A549 (cell line): Measurements from ENCODE around the gene MMP14. TPM values are rescaled to one million over a fixed set of nuclear protein-coding genes. Genes with fewer than 3 reads are reported as not detected.

Source experiments
- ATAC-seq, 2 experiments: fragments of 200-7000 bp in 1 of 2; fragments of >200 bp in 1 of 2; cut with Nextera tagmentation in 1 of 2; cut with Tn5 transposase in 1 of 2; 3 replicates each; pipeline versions ENCODE4 v1.8.0 to v1.9.1; 2018 to 2020; ENCODE audit warnings: mild to moderate bottlenecking in 1 of 2, moderate library complexity in 1 of 2
- CTCF ChIA-PET: fragments of 300-600 bp; sonication (Branson Sonifier 250); formaldehyde crosslinking; extraction: SDS; loops from one replicate; lab custom pipeline; 2021; ENCODE audit warnings: antibody characterized with exemption, inconsistent platforms; lab: Yijun Ruan, JAX
- POLR2A ChIA-PET: fragments of 350-600 bp; formaldehyde crosslinking; extraction: SDS; loops from one replicate; lab custom pipeline; 2021; ENCODE audit warnings: antibody characterized with exemption, inconsistent platforms; lab: Yijun Ruan, JAX
- DNase-seq, 2 experiments: peaks; one replicate each; pipeline versions ENCODE4 v3.0.0 to v3.0.0-alpha.2; 2011 to 2016; ENCODE audit warnings: low read depth in 1 of 2, low spot score in 1 of 2
- FAIRE-seq: peaks from 2 replicates; lab custom pipeline; 2011; peaks lifted over from hg19 to GRCh38; lab: Jason Lieb, UNC
- H3K27ac ChIP-seq, 2 experiments: fragments of >200 bp; sonication (Bioruptor Twin); formaldehyde crosslinking; 3 replicates each; pipeline ENCODE4 v1.5.1; 2016 to 2017
- H3K4me1 ChIP-seq: fragments of >200 bp; sonication (Bioruptor Twin); formaldehyde crosslinking; 3 replicates; pipeline ENCODE4 v1.6.1; 2016
- H3K4me2 ChIP-seq: fragments of >200 bp; sonication (Bioruptor Twin); formaldehyde crosslinking; 3 replicates; pipeline ENCODE4 v1.6.1; 2016
- H3K4me3 ChIP-seq: fragments of >200 bp; sonication (Bioruptor Twin); formaldehyde crosslinking; 3 replicates; pipeline ENCODE4 v1.5.1; 2016
- H3K9me3 ChIP-seq: fragments of >200 bp; sonication (Bioruptor Twin); formaldehyde crosslinking; 3 replicates; pipeline ENCODE4 v1.6.1; 2016
- BHLHE40 ChIP-seq: IDR thresholded peaks from 2 replicates; pipeline ENCODE4 v1.6.1; 2012; ENCODE audit warnings: low read depth, low read length, inconsistent platforms
- CBX8 ChIP-seq: fragments of 200-600 bp; sonication (generic); IDR thresholded peaks from 2 replicates; pipeline ENCODE4 v1.6.1; 2016
- CEBPB ChIP-seq, 2 experiments: fragments of >200 bp in 1 of 2; sonication (Bioruptor Twin) in 1 of 2; formaldehyde crosslinking in 1 of 2; IDR thresholded peaks; 2 replicates each; pipeline ENCODE4 v1.6.1; 2012 to 2016
- CHD2 ChIP-seq: fragments of 150-350 bp; IDR thresholded peaks from 2 replicates; pipeline ENCODE4 v1.6.1; 2014; ENCODE audit warnings: low read length; ENCODE audit not compliant: partially characterized antibody
- CTCF ChIP-seq: fragments of >200 bp; sonication (Bioruptor Twin); formaldehyde crosslinking; IDR thresholded peaks from 3 replicates; pipeline ENCODE4 v1.5.1; 2016
- EHMT2 ChIP-seq: fragments of 200-600 bp; sonication (generic); IDR thresholded peaks from 2 replicates; pipeline ENCODE4 v1.6.1; 2016; ENCODE audit warnings: antibody characterized with exemption, low read depth, mild to moderate bottlenecking, moderate library complexity
- ELK1 ChIP-seq: fragments of 150-350 bp; IDR thresholded peaks from 2 replicates; pipeline ENCODE4 v1.6.1; 2014; ENCODE audit warnings: low read depth, mild to moderate bottlenecking, low read length
- FOSB ChIP-seq: fragments of 250-450 bp; sonication (Bioruptor Pico); IDR thresholded peaks from 2 replicates; pipeline ENCODE4 v1.5.0; 2020; ENCODE audit warnings: mild to moderate bottlenecking, moderate library complexity
- FOSL2 ChIP-seq, 2 experiments: fragments of 450-650 bp in 1 of 2; fragments of >200 bp in 1 of 2; sonication (Bioruptor Twin) in 1 of 2; formaldehyde crosslinking; IDR thresholded peaks; 2 replicates each; pipeline versions ENCODE4 v1.5.0 to v1.6.1; 2016 to 2020; ENCODE audit warnings: mild to moderate bottlenecking in 1 of 2, moderate library complexity in 1 of 2
- HDAC2 ChIP-seq: fragments of 200-600 bp; sonication (generic); IDR thresholded peaks from 2 replicates; pipeline ENCODE4 v1.6.1; 2016
- HOXB13 ChIP-seq: fragments of 250-450 bp; sonication (Bioruptor Pico); IDR thresholded peaks from 2 replicates; pipeline ENCODE4 v1.5.0; 2020; ENCODE audit warnings: low read depth, mild to moderate bottlenecking, moderate library complexity
- HOXB5 ChIP-seq: fragments of 250-450 bp; sonication (Bioruptor Pico); IDR thresholded peaks from 2 replicates; pipeline ENCODE4 v1.5.0; 2020; ENCODE audit warnings: mild to moderate bottlenecking, moderate library complexity
- KDM5A ChIP-seq: fragments of 200-600 bp; sonication (generic); IDR thresholded peaks from 2 replicates; pipeline ENCODE4 v1.6.1; 2016; ENCODE audit warnings: antibody characterized with exemption, mild to moderate bottlenecking
- MAFK ChIP-seq: fragments of 450-650 bp; IDR thresholded peaks from 2 replicates; pipeline ENCODE4 v1.6.1; 2014; ENCODE audit not compliant: partially characterized antibody
- PBX3 ChIP-seq: IDR thresholded peaks from 2 replicates; pipeline ENCODE4 v1.6.1; 2012
- POLR2A ChIP-seq: IDR thresholded peaks from 2 replicates; pipeline ENCODE4 v1.6.1; 2012; ENCODE audit warnings: mild to moderate bottlenecking, low read length
- RNF2 ChIP-seq: fragments of 200-600 bp; sonication (generic); IDR thresholded peaks from 2 replicates; pipeline ENCODE4 v1.6.1; 2016; ENCODE audit warnings: low read depth, mild to moderate bottlenecking, antibody characterized with exemption, moderate library complexity, borderline replicate concordance
- SREBF2 ChIP-seq: fragments of 450-650 bp; IDR thresholded peaks from 2 replicates; pipeline ENCODE4 v1.6.1; 2014; ENCODE audit warnings: mild to moderate bottlenecking, moderate library complexity
- TP53 ChIP-seq: fragments of 250-450 bp; sonication (Bioruptor Pico); IDR thresholded peaks from 2 replicates; pipeline ENCODE4 v1.5.0; 2021; ENCODE audit warnings: mild to moderate bottlenecking, moderate library complexity
- USF2 ChIP-seq: fragments of 450-650 bp; IDR thresholded peaks from 2 replicates; pipeline ENCODE4 v1.6.1; 2014; ENCODE audit warnings: antibody characterized with exemption
- ZC3H11A ChIP-seq: fragments of 450-650 bp; IDR thresholded peaks from 2 replicates; pipeline ENCODE4 v1.6.1; 2014; ENCODE audit warnings: antibody characterized with exemption, mild to moderate bottlenecking
- ZNF302 ChIP-seq: fragments of 250-450 bp; sonication (Bioruptor Pico); IDR thresholded peaks from 2 replicates; pipeline ENCODE4 v1.9.0; 2021; ENCODE audit warnings: inconsistent platforms, mild to moderate bottlenecking, moderate library complexity
- ZSCAN20 ChIP-seq: fragments of 250-450 bp; sonication (Bioruptor Pico); IDR thresholded peaks from 2 replicates; pipeline ENCODE4 v1.8.0; 2022; ENCODE audit warnings: mild to moderate bottlenecking, moderate library complexity
- WGBS: methylation state at CpG from one replicate; pipeline ENCODE4 v1.1.6; 2017; ENCODE audit errors: missing lambda C conversion rate; 5-methylcytosine and 5-hydroxymethylcytosine counted together
- polyA plus RNA-seq, 4 experiments: library from polyadenylated mRNA; depleted of rRNA in 3 of 4; stranded (reverse); fragments of >200 nt; fragmentation: RNase III in 1 of 4; extraction: RNeasy Plus Mini Kit Qiagen cat#74134 plus additional on column Dnase treatment in 1 of 4; gene quantifications; 2 replicates in 3 of 4; 3 replicates in 1 of 4; pipeline ENCODE4 v1.2.3, GENCODE V29; 2011 to 2017

Gene MMP14
- polyA plus RNA-seq, 2 of the 4 experiments (the other 2 are of a cell fraction) = 1.5 to 1.9 TPM

- DNase-seq (peak; percentile 38 to 62), ATAC-seq (peak; percentile 61 to 68), FAIRE-seq (no peak)
- TF ChIP-seq ZC3H11A (no peak), ELK1 (no peak), MAFK (peak; percentile 68), POLR2A (no peak), ZSCAN20 (CRISPR knock-in tag) (no peak), CEBPB (IDR thresholded peaks at IDR 0.05) (peak; percentile 76 to 89), HDAC2 (no peak)
- peak within 1 kb of the TSS; percentile 82 to 89 for H3K27ac ChIP-seq
- POLR2A ChIA-PET = no interaction called here
- H3K4me3 ChIP-seq = peak within 1 kb of the TSS; percentile 38
- whole genome bisulfite sequencing = 44% methylated on average over 10 of the region's 10 CpGs
- no peaks in the 10 kb centered on the region for H3K9me3 ChIP-seq
- H3K4me2 ChIP-seq = peak within 1 kb of the TSS; percentile 72
- peaks cover 47% of the 10 kb centered on the region for H3K4me1 ChIP-seq
- CTCF ChIA-PET = interaction anchor here (1.2 to 2.6 kb wide), 4 partner anchors 8 to 245 kb away, joined by 3 to 17 read pairs (median 9); no protein-coding TSS in a partner anchor
Measured at GRCh38 chr14:22814941-22815713, 21.3 kb upstream of the MMP14 start, which contains the start of gene SLC7A7. SLC7A7 (minus strand) TSS chr14:22815435; CDS start chr14:22813398, 2,037 bp downstream.

GRCh38 chr14:22819151-22819988, 17.0 kb upstream of the MMP14 start:
- TF ChIP-seq ELK1 (no peak), CEBPB (IDR thresholded peaks at IDR 0.05) (no peak), RNF2 (no peak), TP53 (CRISPR knock-in tag) (no peak), ZNF302 (CRISPR knock-in tag) (no peak), CBX8 (no peak)
- no peak overlapping the region for H3K4me3 ChIP-seq
- WGBS = 50% methylated on average over 10 of the region's 10 CpGs

GRCh38 chr14:22820731-22821130, 15.7 kb upstream of the MMP14 start:
- Histone ChIP-seq H3K4me3 (no peak overlapping the region), H3K4me1 (peaks cover 85% of the 10 kb centered on the region), H3K4me2 (peak overlapping the region; percentile 79), H3K9me3 (no peaks in the 10 kb centered on the region), H3K27ac (peak overlapping the region; percentile 82 to 93)
- ATAC-seq = no peak
- 31% methylated on average over 1 of the region's 1 CpG for WGBS
- FAIRE-seq = no peak
- TF ChIP-seq FOSB (CRISPR knock-in tag) (no peak), SREBF2 (no peak), CHD2 (no peak), USF2 (no peak), EHMT2 (no peak), KDM5A (no peak), POLR2A (no peak), CTCF (no peak), HOXB5 (CRISPR knock-in tag) (no peak), HOXB13 (CRISPR knock-in tag) (no peak), FOSL2 (IDR thresholded peaks at IDR 0.05) (no peak), FOSL2 (CRISPR knock-in tag; IDR thresholded peaks at IDR 0.05) (no peak), BHLHE40 (no peak), PBX3 (no peak), ZSCAN20 (CRISPR knock-in tag) (no peak)
- POLR2A ChIA-PET = interaction anchor here (0.6 kb wide), 1 partner anchor 473 kb away, joined by 4 read pairs; no protein-coding TSS in a partner anchor
- DNase-seq = peak in 1 of 2 experiments; percentile 28
- CTCF ChIA-PET = interaction anchor here (1.3 to 11.7 kb wide), 7 partner anchors 10 to 265 kb away, joined by 3 to 259 read pairs (median 17); no protein-coding TSS in a partner anchor

More at GRCh38 chr14:22819151-22819988, 17.0 kb upstream of the MMP14 start:
- CTCF ChIA-PET = interaction anchor here (0.6 to 11.7 kb wide), 7 partner anchors 14 to 289 kb away, joined by 3 to 259 read pairs (median 4); no protein-coding TSS in a partner anchor
- DNase-seq (peak in 1 of 2 experiments; percentile 35), ATAC-seq (peak in 1 of 2 experiments; percentile 5; a peak in 1 of 6 replicates), FAIRE-seq (no peak)
- H3K9me3 ChIP-seq = no peaks in the 10 kb centered on the region
- POLR2A ChIA-PET = no interaction called here
- peak overlapping the region; percentile 65 for H3K4me2 ChIP-seq
- H3K27ac ChIP-seq = peak overlapping the region; percentile 82 to 93
- peaks cover 88% of the 10 kb centered on the region for H3K4me1 ChIP-seq
